Measurements from ENCODE around the gene IGFN1.
"Not testable (repeated sequence)": the region's sequence is repeated elsewhere in the genome, so short reads cannot be mapped to it uniquely, and the experiment has no call there.

The IGFN1 gene

DNA sequence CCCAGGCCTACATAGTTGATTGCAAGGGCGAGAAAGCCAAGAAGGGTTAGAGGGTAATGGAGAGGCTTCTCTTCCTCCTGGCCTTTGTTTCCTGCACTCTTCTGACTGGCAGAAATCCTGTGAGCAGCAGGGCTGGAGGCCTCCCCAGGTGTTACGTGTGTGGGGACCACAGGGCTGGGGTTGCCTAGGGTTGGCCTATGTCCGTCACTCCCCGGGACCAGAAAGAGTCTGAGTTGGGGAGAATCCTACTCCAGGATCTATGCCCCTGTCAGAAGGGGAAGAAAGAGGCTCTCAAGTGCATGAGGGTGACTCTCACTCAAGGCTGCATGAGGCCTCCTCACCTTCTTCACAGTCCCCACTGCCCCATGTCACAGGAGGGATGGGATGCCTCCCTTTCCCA, 38.5 kb downstream of the IGFN1 start:
- Histone ChIP-seq H3K36me3 (ENCODE audit: low read length) (no peaks in the 10 kb centered on the region), H3K27ac (ENCODE audit: low read depth, low read length) (no peak overlapping the region), H3K79me2 (ENCODE audit: insufficient read depth, low read length) (no peaks in the 10 kb centered on the region), H3K9me2 (replicated peaks; ENCODE audit: insufficient read depth, low read length) (no peaks in the 10 kb centered on the region), H3K9me3 (ENCODE audit: insufficient read depth, low read length) (no peaks in the 10 kb centered on the region), H4K20me1 (ENCODE audit: low read depth, low read length) (no peaks in the 10 kb centered on the region), H3K4me3 (ENCODE audit: insufficient read depth, low read length, poor library complexity, severe bottlenecking) (no peak overlapping the region), H3K27me3 (ENCODE audit: low read length) (no peaks in the 10 kb centered on the region), H3K4me2 (ENCODE audit: low read depth, low read length, poor library complexity, severe bottlenecking) (no peak overlapping the region), H3K9ac (ENCODE audit: low read length) (no peak overlapping the region), H3F3A (ENCODE audit: insufficient read depth) (no peaks in the 10 kb centered on the region), H2AFZ (ENCODE audit: low read depth, low read length, severe bottlenecking) (no peak overlapping the region)
- TF ChIP-seq, protein P1, sequence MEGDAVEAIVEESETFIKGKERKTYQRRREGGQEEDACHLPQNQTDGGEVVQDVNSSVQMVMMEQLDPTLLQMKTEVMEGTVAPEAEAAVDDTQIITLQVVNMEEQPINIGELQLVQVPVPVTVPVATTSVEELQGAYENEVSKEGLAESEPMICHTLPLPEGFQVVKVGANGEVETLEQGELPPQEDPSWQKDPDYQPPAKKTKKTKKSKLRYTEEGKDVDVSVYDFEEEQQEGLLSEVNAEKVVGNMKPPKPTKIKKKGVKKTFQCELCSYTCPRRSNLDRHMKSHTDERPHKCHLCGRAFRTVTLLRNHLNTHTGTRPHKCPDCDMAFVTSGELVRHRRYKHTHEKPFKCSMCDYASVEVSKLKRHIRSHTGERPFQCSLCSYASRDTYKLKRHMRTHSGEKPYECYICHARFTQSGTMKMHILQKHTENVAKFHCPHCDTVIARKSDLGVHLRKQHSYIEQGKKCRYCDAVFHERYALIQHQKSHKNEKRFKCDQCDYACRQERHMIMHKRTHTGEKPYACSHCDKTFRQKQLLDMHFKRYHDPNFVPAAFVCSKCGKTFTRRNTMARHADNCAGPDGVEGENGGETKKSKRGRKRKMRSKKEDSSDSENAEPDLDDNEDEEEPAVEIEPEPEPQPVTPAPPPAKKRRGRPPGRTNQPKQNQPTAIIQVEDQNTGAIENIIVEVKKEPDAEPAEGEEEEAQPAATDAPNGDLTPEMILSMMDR (IDR thresholded peaks at IDR 0.05; ENCODE audit: insufficient read depth, low read length, poor library complexity, severe bottlenecking), result no peak
- TF ChIP-seq EZH2phosphoT487 (conservative IDR thresholded peaks at IDR 0.05; ENCODE audit: low read length), result no peak

DNA sequence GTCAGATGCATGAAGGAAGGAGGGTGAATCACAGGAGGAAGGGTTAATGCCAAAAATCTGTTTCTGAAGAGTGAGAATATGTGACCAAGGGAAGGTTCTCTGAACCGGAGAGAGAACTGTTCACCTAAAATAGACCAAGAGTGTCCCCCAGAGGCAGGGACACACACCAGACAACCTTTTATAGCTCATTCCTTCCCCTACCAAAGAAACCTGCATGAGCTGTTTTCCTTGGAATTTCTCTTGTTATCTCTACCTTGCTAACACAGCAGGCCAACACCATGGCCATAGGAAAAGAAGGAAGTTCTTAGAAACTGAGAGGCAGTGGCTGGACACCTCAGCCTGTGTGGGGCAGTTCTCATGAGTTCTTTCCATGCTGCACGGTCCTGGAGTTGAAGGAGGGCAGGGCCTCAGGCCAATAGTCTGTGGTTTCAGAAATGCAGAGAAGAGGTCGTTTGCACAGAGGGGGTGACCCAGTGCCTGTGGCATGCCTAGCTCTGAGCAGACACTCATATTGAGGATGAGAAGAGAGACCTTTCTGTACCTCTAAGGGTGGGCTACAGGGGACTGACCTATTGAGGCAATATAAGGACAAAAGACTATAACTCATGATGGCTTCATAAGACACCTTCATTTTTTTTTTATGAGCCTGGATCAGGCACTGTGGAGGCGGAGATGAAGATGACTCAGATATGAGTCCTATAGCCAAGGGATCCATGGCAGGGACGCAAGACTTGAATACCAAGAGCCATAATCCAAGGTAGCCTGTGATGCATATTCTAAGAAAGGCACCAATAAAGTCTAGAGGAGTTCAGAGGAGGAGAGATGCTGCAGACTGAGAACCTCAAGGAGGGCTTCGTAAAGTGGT, 39.4 kb downstream of the IGFN1 start:
- no peaks in the 10 kb centered on the region for H3F3A ChIP-seq (ENCODE audit: insufficient read depth)
- no peaks in the 10 kb centered on the region for H3K9me3 ChIP-seq (ENCODE audit: insufficient read depth, low read length)
- H3K9me2 ChIP-seq (replicated peaks; ENCODE audit: insufficient read depth, low read length), result no peaks in the 10 kb centered on the region
- TF ChIP-seq EZH2phosphoT487 (conservative IDR thresholded peaks at IDR 0.05; ENCODE audit: low read length), result no peak
- TF ChIP-seq, protein P1 (IDR thresholded peaks at IDR 0.05; ENCODE audit: insufficient read depth, low read length, poor library complexity, severe bottlenecking), result no peak
- H3K9ac ChIP-seq (ENCODE audit: low read length), result no peak overlapping the region
- H3K4me2 ChIP-seq (ENCODE audit: low read depth, low read length, poor library complexity, severe bottlenecking), result no peak overlapping the region
- no peaks in the 10 kb centered on the region for H3K79me2 ChIP-seq (ENCODE audit: insufficient read depth, low read length)
- no peak overlapping the region for H3K27ac ChIP-seq (ENCODE audit: low read depth, low read length)
- H3K27me3 ChIP-seq (ENCODE audit: low read length), result no peaks in the 10 kb centered on the region
- no peak overlapping the region for H2AFZ ChIP-seq (ENCODE audit: low read depth, low read length, severe bottlenecking)
- no peaks in the 10 kb centered on the region for H4K20me1 ChIP-seq (ENCODE audit: low read depth, low read length)
- H3K4me3 ChIP-seq (ENCODE audit: insufficient read depth, low read length, poor library complexity, severe bottlenecking), result no peak overlapping the region
- H3K36me3 ChIP-seq (ENCODE audit: low read length), result no peaks in the 10 kb centered on the region

DNA sequence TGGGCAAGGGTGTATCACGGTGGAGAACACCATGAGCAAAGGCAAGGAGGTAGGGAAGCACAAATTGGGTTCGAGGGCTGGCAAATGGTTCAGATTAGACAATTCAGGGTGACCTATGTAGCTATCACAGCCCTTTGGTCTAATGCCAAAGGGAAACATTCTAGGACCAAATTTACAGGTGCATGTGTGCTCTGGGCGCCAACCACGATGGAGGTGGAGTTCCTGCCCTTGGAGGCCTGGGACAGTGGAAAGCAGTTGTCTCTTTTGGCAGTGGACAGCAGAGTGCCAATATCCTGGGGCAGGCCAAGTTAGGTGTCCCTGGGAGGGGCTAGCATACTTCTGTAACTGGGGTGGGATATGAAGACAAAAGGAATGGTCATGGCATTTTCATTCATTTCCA, 40.1 kb downstream of the IGFN1 start:
- H2AFZ ChIP-seq (ENCODE audit: low read depth, low read length, severe bottlenecking), result no peak overlapping the region
- H3F3A ChIP-seq (ENCODE audit: insufficient read depth), result no peaks in the 10 kb centered on the region
- no peak overlapping the region for H3K9ac ChIP-seq (ENCODE audit: low read length)
- TF ChIP-seq, protein P1 (IDR thresholded peaks at IDR 0.05; ENCODE audit: insufficient read depth, low read length, poor library complexity, severe bottlenecking), result no peak
- no peak for TF ChIP-seq EZH2phosphoT487 (conservative IDR thresholded peaks at IDR 0.05; ENCODE audit: low read length)
- no peaks in the 10 kb centered on the region for H3K36me3 ChIP-seq (ENCODE audit: low read length)
- H3K79me2 ChIP-seq (ENCODE audit: insufficient read depth, low read length), result no peaks in the 10 kb centered on the region
- H3K9me2 ChIP-seq (replicated peaks; ENCODE audit: insufficient read depth, low read length), result no peaks in the 10 kb centered on the region
- no peaks in the 10 kb centered on the region for H3K9me3 ChIP-seq (ENCODE audit: insufficient read depth, low read length)
- no peak overlapping the region for H3K27ac ChIP-seq (ENCODE audit: low read depth, low read length)
- H3K27me3 ChIP-seq (ENCODE audit: low read length), result no peaks in the 10 kb centered on the region
- no peak overlapping the region for H3K4me2 ChIP-seq (ENCODE audit: low read depth, low read length, poor library complexity, severe bottlenecking)
- H4K20me1 ChIP-seq (ENCODE audit: low read depth, low read length), result no peaks in the 10 kb centered on the region
- no peak overlapping the region for H3K4me3 ChIP-seq (ENCODE audit: insufficient read depth, low read length, poor library complexity, severe bottlenecking)

DNA sequence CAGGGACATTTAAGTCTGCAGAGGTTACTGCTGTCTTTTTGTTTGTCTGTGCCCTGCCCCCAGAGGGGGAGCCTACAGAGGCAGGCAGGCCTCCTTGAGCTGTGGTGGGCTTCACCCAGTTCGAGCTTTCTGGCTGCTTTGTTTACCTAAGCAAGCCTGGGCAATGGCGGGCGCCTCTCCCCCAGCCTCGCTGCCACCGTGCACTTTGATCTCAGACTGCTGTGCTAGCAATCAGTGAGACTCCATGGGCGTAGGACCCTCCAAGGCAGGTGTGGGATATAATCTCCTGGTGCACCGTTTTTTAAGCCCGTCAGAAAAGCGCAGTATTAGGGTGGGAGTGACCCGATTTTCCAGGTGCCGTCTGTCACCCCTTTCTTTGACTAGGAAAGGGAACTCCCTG, 49.0 kb downstream of the IGFN1 start:
- not testable (repeated sequence) for H3K9me3 ChIP-seq (ENCODE audit: insufficient read depth, low read length); H4K20me1 ChIP-seq (ENCODE audit: low read depth, low read length); H2AFZ ChIP-seq (ENCODE audit: low read depth, low read length, severe bottlenecking); H3K4me3 ChIP-seq (ENCODE audit: insufficient read depth, low read length, poor library complexity, severe bottlenecking); H3K79me2 ChIP-seq (ENCODE audit: insufficient read depth, low read length); H3K4me2 ChIP-seq (ENCODE audit: low read depth, low read length, poor library complexity, severe bottlenecking); H3K27me3 ChIP-seq (ENCODE audit: low read length); H3K36me3 ChIP-seq (ENCODE audit: low read length); H3K9me2 ChIP-seq (replicated peaks; ENCODE audit: insufficient read depth, low read length); H3F3A ChIP-seq (ENCODE audit: insufficient read depth); H3K27ac ChIP-seq (ENCODE audit: low read depth, low read length); H3K9ac ChIP-seq (ENCODE audit: low read length)
